ENCODE measurements around the gene FAM107A.

GRCh38 chr3:58526515-58526957 is 50.7 kb downstream of the FAM107A start:
- TF ChIP-seq CSRNP3 (CRISPR knock-in tag; IDR thresholded peaks at IDR 0.05) (no peak), ZC3H10 (CRISPR knock-in tag; IDR thresholded peaks at IDR 0.05) (no peak), CSDC2 (CRISPR knock-in tag; IDR thresholded peaks at IDR 0.05) (no peak), ARNTL (CRISPR knock-in tag; IDR thresholded peaks at IDR 0.05; ENCODE audit: borderline replicate concordance, low read depth) (no peak), ISL1 (CRISPR knock-in tag; IDR thresholded peaks at IDR 0.05) (no peak), RARB (CRISPR knock-in tag; IDR thresholded peaks at IDR 0.05) (no peak), CREB5 (CRISPR knock-in tag; IDR thresholded peaks at IDR 0.05; ENCODE audit: low read depth) (no peak), ZFP30 (CRISPR knock-in tag; IDR thresholded peaks at IDR 0.05) (no peak), ESRRG (CRISPR knock-in tag; IDR thresholded peaks at IDR 0.05) (no peak), ZFP3 (CRISPR knock-in tag; IDR thresholded peaks at IDR 0.05) (no peak), ZNF565 (CRISPR knock-in tag; conservative IDR thresholded peaks at IDR 0.05; ENCODE audit: low read depth) (no peak), GLIS3 (CRISPR knock-in tag; IDR thresholded peaks at IDR 0.05) (no peak)

Data from SK-N-SH treated with all-trans-retinoic acid at 6 μM for 48 hours (cell line).